ENCODE results near the gene APCDD1L.

The APCDD1L gene

DNA sequence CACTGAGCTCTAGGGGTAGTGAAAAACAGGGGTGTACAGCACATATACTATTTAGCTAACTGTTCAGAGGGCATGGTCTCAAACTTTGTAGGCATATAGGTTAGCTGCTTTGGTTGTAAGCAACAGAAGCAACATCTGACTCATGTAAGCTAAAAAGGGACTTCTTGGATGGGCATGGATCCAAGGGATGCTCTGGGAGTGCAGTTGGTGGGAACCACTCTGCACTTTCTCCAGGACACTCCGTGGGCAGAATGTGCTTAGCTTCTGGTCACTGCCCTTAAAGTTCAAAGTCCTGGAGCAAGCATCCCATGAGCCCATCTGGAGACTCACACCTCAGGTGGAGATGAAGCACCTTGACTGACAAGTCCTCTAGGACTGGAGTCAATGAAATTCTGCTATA is 11.5 kb downstream of the APCDD1L start:
- TF ChIP-seq ZFX (IDR thresholded peaks at IDR 0.05; ENCODE audit: borderline replicate concordance): no peak
- TF ChIP-seq, protein P1, sequence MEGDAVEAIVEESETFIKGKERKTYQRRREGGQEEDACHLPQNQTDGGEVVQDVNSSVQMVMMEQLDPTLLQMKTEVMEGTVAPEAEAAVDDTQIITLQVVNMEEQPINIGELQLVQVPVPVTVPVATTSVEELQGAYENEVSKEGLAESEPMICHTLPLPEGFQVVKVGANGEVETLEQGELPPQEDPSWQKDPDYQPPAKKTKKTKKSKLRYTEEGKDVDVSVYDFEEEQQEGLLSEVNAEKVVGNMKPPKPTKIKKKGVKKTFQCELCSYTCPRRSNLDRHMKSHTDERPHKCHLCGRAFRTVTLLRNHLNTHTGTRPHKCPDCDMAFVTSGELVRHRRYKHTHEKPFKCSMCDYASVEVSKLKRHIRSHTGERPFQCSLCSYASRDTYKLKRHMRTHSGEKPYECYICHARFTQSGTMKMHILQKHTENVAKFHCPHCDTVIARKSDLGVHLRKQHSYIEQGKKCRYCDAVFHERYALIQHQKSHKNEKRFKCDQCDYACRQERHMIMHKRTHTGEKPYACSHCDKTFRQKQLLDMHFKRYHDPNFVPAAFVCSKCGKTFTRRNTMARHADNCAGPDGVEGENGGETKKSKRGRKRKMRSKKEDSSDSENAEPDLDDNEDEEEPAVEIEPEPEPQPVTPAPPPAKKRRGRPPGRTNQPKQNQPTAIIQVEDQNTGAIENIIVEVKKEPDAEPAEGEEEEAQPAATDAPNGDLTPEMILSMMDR (IDR thresholded peaks at IDR 0.05): no peak
- H3K27ac ChIP-seq: no peak overlapping the region

GRCh38 chr20:58500256-58500655 is 14.9 kb downstream of the APCDD1L start:
- TF ChIP-seq, protein P1 (IDR thresholded peaks at IDR 0.05): no peak
- TF ChIP-seq ZFX (IDR thresholded peaks at IDR 0.05; ENCODE audit: borderline replicate concordance): no peak
- no peak overlapping the region for H3K27ac ChIP-seq

- no peak for TF ChIP-seq ZFX (IDR thresholded peaks at IDR 0.05; ENCODE audit: borderline replicate concordance)
- TF ChIP-seq, protein P1 (IDR thresholded peaks at IDR 0.05): no peak
- H3K27ac ChIP-seq: no peak overlapping the region
Measured at GRCh38 chr20:58498470-58499068, 16.6 kb downstream of the APCDD1L start.

GRCh38 chr20:58497724-58498469 is 17.3 kb downstream of the APCDD1L start:
- no peak for TF ChIP-seq ZFX (IDR thresholded peaks at IDR 0.05; ENCODE audit: borderline replicate concordance)
- TF ChIP-seq, protein P1 (IDR thresholded peaks at IDR 0.05): no peak
- no peak overlapping the region for H3K27ac ChIP-seq

- no peak overlapping the region for H3K27ac ChIP-seq
- no peak for TF ChIP-seq ZFX (IDR thresholded peaks at IDR 0.05; ENCODE audit: borderline replicate concordance)
- TF ChIP-seq, protein P1 (IDR thresholded peaks at IDR 0.05): no peak
Measured at GRCh38 chr20:58497076-58497641, 18.0 kb downstream of the APCDD1L start.

- H3K27ac ChIP-seq: no peak overlapping the region
- no peak for TF ChIP-seq ZFX (IDR thresholded peaks at IDR 0.05; ENCODE audit: borderline replicate concordance)
- TF ChIP-seq, protein P1 (IDR thresholded peaks at IDR 0.05): no peak
Measured at GRCh38 chr20:58496429-58496769, 18.8 kb downstream of the APCDD1L start.

Data from 22Rv1 (cell line).